Measurements from ENCODE around the gene C22orf39.

Gene C22orf39

DNA sequence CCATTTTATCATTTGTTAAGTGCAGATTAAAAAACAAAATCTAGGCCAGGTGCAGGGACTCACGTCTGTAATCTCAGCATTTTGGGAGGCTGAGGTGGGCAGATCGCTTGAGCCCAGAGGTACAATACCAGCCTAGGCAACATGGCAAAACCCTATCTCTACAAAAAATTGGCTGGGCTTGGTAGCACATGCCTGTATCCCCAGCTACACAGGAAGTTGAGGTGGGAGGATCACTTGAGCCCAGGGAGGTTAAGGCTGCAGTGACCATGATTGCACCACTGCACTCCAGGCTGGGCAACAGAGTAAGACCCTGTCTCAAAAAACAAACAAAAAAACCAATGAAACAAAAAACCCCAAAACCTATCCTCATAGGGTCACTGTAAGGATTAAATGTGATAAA, 48.9 kb downstream of the C22orf39 start:
- DNase-seq (ENCODE audit: low spot score), result no peak

DNA sequence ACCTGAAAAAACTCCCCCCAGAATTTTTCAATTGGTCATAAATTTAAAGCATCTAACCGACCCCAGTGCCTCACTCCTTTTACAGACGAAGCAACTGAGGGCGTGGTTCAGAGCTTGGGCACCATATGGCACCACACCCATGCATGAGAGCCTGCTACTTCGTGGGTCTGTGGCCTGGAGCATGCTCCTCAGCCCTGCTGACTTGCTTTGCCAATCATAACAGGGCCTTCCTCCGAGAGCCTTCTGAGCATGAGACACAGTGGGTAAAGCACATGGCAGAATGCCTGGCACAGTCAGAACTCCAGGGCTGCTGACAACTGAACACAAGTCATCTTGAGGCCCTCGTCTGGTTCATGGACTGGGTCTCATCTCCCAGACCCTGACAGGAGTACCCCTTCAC, 49.3 kb downstream of the C22orf39 start:
- DNase-seq (ENCODE audit: low spot score), result no peak

DNA sequence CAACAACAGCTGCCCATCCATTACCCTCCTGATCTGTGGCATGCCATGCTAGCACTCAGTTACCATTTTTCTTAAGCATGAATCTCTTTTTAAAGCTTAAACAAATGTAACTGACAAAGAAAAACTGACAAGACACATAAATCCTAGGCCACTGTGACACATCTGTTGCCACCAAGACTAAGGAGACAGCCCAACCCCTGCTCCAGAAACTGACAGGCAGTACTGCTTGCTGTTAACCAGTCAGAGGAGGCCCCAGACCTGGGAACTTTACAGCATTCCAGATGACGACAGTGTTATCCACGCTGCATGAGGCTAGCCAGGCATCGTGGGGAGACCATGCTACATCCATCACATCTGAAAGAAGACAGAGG, 49.8 kb downstream of the C22orf39 start:
- no peak for DNase-seq (ENCODE audit: low spot score)

DNA sequence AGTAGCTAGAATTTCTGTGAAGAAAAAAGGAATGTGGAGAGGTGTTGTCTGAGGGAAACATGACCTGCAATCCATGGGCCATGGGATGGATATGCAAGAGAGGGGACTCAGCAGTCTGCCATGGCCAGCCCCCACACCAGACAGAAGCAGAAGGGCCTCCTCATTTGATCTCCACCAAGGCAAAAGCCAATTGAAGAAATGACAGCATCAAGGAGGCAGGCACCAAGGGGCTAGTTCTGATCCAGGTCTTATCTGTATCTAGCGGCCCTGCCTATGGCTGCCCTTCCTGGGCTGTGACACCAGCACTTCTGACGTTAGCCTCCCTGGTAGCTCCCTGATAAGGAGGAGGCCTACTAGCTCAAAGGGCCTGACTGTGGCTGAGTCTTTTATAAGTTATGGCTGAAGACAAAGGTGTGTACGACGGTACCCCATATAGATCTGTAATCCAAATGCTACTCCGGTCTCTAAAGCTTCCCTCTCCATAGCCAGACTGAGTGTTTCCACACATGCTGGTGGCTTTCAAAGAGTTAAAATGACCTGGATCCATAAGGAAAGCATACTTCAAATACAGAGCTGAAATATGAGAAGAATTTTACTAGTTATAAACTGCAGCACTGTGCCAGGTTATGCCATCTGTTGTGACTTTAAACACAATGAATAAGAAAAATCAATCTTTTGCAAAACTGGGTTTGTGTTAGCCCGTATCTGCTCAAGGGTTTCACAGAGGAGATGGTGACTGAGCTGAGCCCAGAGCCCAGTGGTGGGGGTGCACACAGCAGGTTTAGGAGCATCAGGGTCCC, 50.4 kb downstream of the C22orf39 start:
- no peak for DNase-seq (ENCODE audit: low spot score)

DNA sequence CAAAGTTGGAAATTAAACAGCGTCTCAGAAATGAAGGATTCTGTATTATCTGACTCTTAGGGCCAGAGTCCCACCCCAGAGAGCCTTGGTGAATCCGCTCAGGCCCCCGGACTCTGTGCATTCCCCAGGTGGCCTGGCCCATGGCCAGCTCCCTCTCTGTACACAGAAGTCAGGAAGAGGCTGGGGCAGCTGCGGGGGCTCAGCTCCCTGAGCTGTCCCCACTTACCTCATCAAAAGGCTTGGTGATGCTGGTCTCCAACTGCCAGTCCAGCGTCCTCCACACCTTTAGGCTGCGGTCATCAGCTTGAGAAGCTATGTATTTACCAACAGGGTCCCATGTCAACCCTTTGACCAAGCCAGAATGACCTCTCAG, 51.0 kb downstream of the C22orf39 start:
- no peak for DNase-seq (ENCODE audit: low spot score)

DNA sequence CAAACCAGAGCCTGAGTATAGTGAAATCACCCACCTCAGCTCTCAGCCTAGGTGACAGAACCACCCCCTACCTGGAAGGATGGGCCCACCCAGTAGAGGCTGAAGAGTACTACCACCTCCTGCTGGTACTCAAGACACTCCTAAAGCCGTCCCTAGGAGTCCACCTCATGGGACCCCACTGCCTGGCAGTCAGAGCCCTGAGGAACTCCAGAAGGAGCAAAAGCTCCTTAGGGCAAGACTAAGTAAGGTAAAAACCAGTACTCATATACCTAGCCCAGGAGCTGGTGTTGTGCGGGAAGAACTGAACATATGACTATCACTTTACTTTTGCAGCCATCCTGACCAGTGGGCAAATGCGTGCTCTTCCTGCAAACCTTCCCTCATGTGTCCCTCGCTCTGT, 52.2 kb downstream of the C22orf39 start:
- DNase-seq (ENCODE audit: low spot score), result no peak

DNA sequence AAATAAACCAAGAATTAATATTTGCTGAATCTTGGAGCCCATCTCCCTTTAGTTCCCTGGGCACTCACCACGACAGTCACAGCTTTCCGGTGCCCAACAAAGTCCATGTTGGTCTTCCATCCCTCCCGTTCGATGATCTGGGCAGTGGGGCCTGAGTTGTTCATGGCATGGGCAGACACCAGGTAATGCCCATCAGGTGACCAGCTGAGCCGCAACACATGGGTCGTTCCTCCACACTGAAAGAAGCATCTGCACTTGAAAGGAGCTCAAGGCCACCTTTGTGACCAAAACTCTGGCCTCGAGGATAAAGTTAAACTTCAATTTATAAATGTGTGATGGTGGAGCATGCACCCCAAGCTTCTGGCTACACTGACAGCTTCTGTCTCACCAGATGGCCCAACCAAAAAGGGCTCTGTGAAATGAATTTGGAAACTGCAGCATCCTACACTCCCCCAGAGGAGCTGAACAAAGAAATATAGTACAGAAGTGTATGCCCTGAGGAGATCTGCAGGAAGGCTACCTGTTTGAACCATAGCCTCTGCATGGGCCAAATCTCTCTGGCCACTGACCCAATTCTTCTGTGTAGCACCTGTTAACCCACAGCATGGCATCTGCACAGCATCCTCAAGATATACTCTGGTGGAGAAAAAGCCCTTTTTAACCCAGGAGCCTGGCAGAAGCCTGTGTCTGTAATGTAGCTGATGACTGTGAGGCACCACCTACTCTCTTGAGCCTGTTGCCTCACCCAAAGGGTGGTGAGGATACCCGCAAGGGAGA, 53.0 kb downstream of the C22orf39 start:
- DNase-seq (ENCODE audit: low spot score), result no peak

DNA sequence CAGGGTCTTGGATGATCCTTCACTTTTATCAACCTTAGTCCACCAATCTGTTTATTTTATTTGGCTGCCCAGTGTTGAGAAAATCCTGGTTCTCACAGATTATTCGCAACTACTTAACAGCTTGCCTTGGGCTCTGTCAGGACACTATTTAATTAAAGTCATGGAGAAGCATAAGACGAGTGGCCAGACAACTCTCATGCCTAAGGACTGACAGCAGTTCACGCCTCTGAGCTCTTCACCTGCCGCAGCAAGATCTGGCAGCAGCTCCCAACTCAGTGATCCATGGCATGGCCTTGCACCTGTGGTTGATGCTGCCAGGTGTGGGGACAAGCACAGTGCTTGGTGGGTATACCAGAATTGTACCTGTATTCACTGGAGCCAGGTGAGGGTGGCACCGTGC, 53.8 kb downstream of the C22orf39 start:
- DNase-seq (ENCODE audit: low spot score), result no peak

Measured in SW480 (cell line).